ENCODE data around the gene SLC35B2.

SLC35B2 gene

GRCh38 chr6:44269178-44269920 lies 12.0 kb upstream of the SLC35B2 start:
- no peak for DNase-seq (ENCODE audit: low read depth in 2 of 2, low spot score in 1 of 2)

GRCh38 chr6:44268095-44268628 lies 10.8 kb upstream of the SLC35B2 start:
- no peak for DNase-seq (ENCODE audit: low read depth in 2 of 2, low spot score in 1 of 2)

GRCh38 chr6:44267252-44267651 lies 9.9 kb upstream of the SLC35B2 start:
- DNase-seq (ENCODE audit: low read depth in 2 of 2, low spot score in 1 of 2): no peak

- DNase-seq (ENCODE audit: low read depth in 2 of 2, low spot score in 1 of 2): no peak
Observed at GRCh38 chr6:44266347-44266746, 9.0 kb upstream of the SLC35B2 start.

GRCh38 chr6:44265722-44266233 lies 8.4 kb upstream of the SLC35B2 start:
- DNase-seq (ENCODE audit: low read depth in 2 of 2, low spot score in 1 of 2): no peak

GRCh38 chr6:44265007-44265721 lies 7.8 kb upstream of the SLC35B2 start, which contains the start of gene NFKBIE:
NFKBIE (minus strand) TSS chr6:44265551; CDS start chr6:44265346, 205 bp downstream.
- DNase-seq (ENCODE audit: low read depth in 2 of 2, low spot score in 1 of 2): peak; percentile 91 to 93

GRCh38 chr6:44264154-44265006 lies 7.1 kb upstream of the SLC35B2 start:
- DNase-seq (ENCODE audit: low read depth in 2 of 2, low spot score in 1 of 2): no peak

GRCh38 chr6:44263354-44264100 lies 6.2 kb upstream of the SLC35B2 start:
- DNase-seq (ENCODE audit: low read depth in 2 of 2, low spot score in 1 of 2): no peak

- no peak for DNase-seq (ENCODE audit: low read depth in 2 of 2, low spot score in 1 of 2)
Observed at GRCh38 chr6:44262467-44263353, 5.4 kb upstream of the SLC35B2 start.

GRCh38 chr6:44261581-44261980 lies 4.3 kb upstream of the SLC35B2 start:
- DNase-seq (ENCODE audit: low read depth in 2 of 2, low spot score in 1 of 2): no peak

GRCh38 chr6:44260451-44261297 lies 3.3 kb upstream of the SLC35B2 start:
- no peak for DNase-seq (ENCODE audit: low read depth in 2 of 2, low spot score in 1 of 2)

GRCh38 chr6:44260011-44260410 lies 2.7 kb upstream of the SLC35B2 start:
- no peak for DNase-seq (ENCODE audit: low read depth in 2 of 2, low spot score in 1 of 2)

GRCh38 chr6:44258921-44259320 lies 1.6 kb upstream of the SLC35B2 start:
- DNase-seq (ENCODE audit: low read depth in 2 of 2, low spot score in 1 of 2): no peak

- DNase-seq (ENCODE audit: low read depth in 2 of 2, low spot score in 1 of 2): no peak
Observed at GRCh38 chr6:44258325-44258863, 1.1 kb upstream of the SLC35B2 start.

GRCh38 chr6:44257753-44258324 lies 511 bp upstream of the SLC35B2 start:
- no peak for DNase-seq (ENCODE audit: low read depth in 2 of 2, low spot score in 1 of 2)

GRCh38 chr6:44256775-44257024 lies 628 bp downstream of the SLC35B2 start:
- DNase-seq (ENCODE audit: low read depth in 2 of 2, low spot score in 1 of 2): no peak

- DNase-seq (ENCODE audit: low read depth in 2 of 2, low spot score in 1 of 2): no peak
Observed at GRCh38 chr6:44255871-44256774, 1.2 kb downstream of the SLC35B2 start.

All from stimulated activated CD8-positive, alpha-beta memory T cell treated with anti-CD3 and anti-CD28 coated beads, Interleukin-4, amount 100 ng/mL, for 1 hour (primary cell).